HG02852 (cell line): ENCODE results near the gene SCYL3.
"Not testable (repeated sequence)": the region's sequence is repeated elsewhere in the genome, so short reads cannot be mapped to it uniquely, and the experiment has no call there.

Source experiments
- ATAC-seq: cut with Tn5 transposase; IDR thresholded peaks from one replicate; pipeline ENCODE4 v1.9.1; 2021; ENCODE audit warnings: mild to moderate bottlenecking, moderate library complexity; ENCODE audit not compliant: unreplicated experiment

Gene SCYL3

DNA sequence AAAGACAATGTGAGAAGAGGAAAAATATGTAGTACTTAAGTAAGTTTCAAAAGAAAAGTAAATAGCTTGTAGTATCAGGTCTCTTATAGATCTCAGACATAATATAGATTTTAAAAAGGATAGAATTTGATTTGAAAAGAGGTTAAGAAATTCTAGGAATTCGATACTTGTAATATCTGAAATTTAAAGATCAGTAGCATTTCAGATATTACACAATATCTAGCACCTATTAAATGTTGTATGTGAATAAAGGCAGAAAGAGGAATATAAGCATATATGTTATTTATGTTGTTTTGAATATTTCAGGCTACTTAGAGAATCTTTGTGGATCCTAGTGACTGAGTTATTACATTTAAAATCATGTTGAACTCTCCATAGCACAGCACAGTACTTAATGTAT lies 64.0 kb downstream of the SCYL3 start:
- ATAC-seq: no peak

GRCh38 chr1:169824153-169824552 lies 69.5 kb downstream of the SCYL3 start:
- ATAC-seq: no peak

- no peak for ATAC-seq
Measured at GRCh38 chr1:169821500-169821899, 72.2 kb downstream of the SCYL3 start.

DNA sequence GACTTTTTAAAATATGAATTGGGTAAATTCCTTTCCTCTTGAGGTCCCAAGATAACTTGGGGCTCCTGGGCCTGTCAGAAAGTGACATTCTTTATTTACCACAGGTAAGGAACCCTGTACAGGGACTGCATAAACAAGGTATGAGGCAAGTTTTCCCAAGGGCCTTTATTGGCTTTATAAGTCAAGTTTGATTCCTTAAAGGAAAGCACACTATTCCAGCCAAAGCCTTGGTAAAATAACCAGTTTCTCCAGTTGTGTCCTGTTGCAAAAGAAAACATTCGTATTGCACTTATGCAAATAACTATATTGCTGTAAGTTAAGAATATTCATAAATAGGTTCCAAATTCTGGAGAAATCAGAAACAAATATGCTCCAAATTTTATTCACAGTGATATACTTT lies 77.1 kb downstream of the SCYL3 start:
- no peak for ATAC-seq

DNA sequence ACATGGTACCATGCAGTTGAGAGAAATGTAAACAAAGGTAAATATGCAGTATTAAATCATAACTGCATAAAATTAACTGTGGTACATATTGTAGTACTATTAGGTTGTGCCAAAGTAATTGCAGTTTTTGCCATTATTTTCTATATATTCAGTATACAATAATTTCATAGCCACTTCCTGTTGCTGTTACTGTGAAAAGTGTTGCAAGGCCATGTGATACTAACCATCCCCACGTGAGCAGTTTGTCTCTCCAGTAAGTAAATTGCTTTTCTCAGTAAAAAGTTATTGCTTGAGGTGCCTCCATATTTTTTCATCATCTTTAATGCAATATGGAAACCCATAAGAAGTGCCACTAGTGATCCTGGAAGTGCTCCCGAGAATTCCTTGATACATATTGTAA lies 79.4 kb downstream of the SCYL3 start:
- ATAC-seq: no peak

- ATAC-seq: no peak
Measured at GRCh38 chr1:169812131-169812530, 81.6 kb downstream of the SCYL3 start.

DNA sequence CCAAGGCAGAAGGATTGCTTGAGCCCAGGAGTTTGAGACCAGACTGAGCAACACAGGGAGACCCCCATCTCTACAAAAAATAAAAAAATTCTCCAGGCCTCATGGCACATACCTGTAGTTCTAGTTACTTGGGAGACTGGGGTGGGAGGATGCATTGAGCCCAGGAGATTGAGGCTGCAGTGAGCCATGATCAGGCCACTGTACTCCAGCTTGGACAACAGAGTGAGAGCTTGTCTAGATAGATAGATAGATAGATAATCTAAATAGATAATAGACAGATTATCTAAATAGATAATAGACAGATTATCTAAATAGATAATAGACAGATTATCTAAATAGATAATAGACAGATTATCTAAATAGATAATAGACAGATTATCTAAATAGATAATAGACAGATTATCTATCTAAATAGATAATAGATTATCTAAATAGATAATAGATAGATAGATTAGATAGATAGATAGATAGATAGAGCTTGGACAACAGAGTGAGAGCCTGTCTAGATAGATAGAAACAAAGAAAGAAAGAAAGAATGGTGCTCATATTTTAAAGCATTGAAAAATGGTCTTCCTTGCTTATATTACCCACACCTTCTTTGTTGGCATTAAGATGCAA lies 82.2 kb downstream of the SCYL3 start:
- not testable (repeated sequence) for ATAC-seq

GRCh38 chr1:169809370-169810095 lies 84.2 kb downstream of the SCYL3 start:
- ATAC-seq: no peak

DNA sequence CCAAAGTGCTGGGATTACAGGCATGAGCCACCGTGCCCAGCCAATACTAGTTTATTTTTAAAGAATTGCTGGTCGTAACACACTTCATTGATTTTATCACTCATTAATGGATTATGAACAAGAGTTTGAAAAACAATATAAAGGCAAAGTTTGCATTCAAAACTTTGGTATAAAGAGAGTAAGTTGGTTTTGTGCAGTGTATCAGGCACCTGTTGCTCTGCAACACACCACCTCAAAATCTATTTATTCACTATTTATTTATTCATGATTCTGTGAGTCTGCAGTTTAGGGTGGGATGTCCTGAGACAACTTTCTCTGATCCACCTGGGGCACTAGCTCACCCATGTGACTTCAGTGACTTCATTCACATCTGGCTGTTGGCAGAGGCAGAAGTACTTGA lies 88.8 kb downstream of the SCYL3 start:
- no peak for ATAC-seq

GRCh38 chr1:169802888-169803287 lies 90.8 kb downstream of the SCYL3 start:
- ATAC-seq: no peak
